H1 (cell line): ENCODE data around the gene CAMSAP1. TPM values are rescaled to one million over a fixed set of nuclear protein-coding genes. Genes with fewer than 3 reads are reported as not detected.

Experiments
- CTCF ChIA-PET: fragments of 300-600 bp; sonication (Branson Sonifier 250); formaldehyde crosslinking; loops from one replicate; lab custom pipeline; 2021; ENCODE audit not compliant: partially characterized antibody; lab: Charles Lee
- POLR2A ChIA-PET: fragments of 300-600 bp; sonication (Branson Sonifier 250); formaldehyde crosslinking; loops from one replicate; lab custom pipeline; 2021; ENCODE audit warnings: inconsistent platforms; ENCODE audit not compliant: partially characterized antibody; lab: Charles Lee
- DNase-seq, 2 experiments: peaks; one replicate each; pipeline versions ENCODE4 v3.0.0 to v3.0.0-alpha.2; 2010 to 2022; ENCODE audit warnings: low spot score in 2 of 2, low read depth in 1 of 2, mixed read lengths in 1 of 2
- FAIRE-seq: peaks from 2 replicates; lab custom pipeline; 2011; peaks lifted over from hg19 to GRCh38; lab: Jason Lieb, UNC
- H2AFZ ChIP-seq: 2 replicates; pipeline ENCODE4 v1.8.1; 2012; ENCODE audit warnings: low read length, inconsistent platforms
- H2AK5ac ChIP-seq: 2 replicates; pipeline ENCODE4 v1.6.1; 2013; ENCODE audit warnings: low read depth, low read length
- H2BK120ac ChIP-seq: replicated peaks from 2 replicates; pipeline ENCODE3; 2013; ENCODE audit warnings: low read depth, low read length, inconsistent platforms
- H2BK12ac ChIP-seq: 2 replicates; pipeline ENCODE4 v1.6.1; 2013; ENCODE audit warnings: low read depth, low read length
- H2BK15ac ChIP-seq: 2 replicates; pipeline ENCODE4 v1.6.1; 2013; ENCODE audit warnings: low read length
- H2BK20ac ChIP-seq: 2 replicates; pipeline ENCODE4 v1.6.1; 2013; ENCODE audit warnings: low read length
- H2BK5ac ChIP-seq: 2 replicates; pipeline ENCODE4 v1.6.1; 2013; ENCODE audit warnings: low read depth, low read length
- H3K14ac ChIP-seq: 2 replicates; pipeline ENCODE4 v1.6.1; 2013; ENCODE audit warnings: inconsistent platforms; ENCODE audit not compliant: insufficient read length
- H3K18ac ChIP-seq: 2 replicates; pipeline ENCODE4 v1.6.1; 2013; ENCODE audit warnings: low read length; ENCODE audit errors: extremely low read depth
- H3K23ac ChIP-seq: 2 replicates; pipeline ENCODE4 v1.6.1; 2013; ENCODE audit warnings: inconsistent platforms; ENCODE audit not compliant: insufficient read length
- H3K23me2 ChIP-seq: 2 replicates; pipeline ENCODE4 v1.6.1; 2013; ENCODE audit warnings: low read depth, low read length
- H3K27ac ChIP-seq: 2 replicates; pipeline ENCODE4 v1.6.1; 2011; ENCODE audit warnings: low read depth, low read length, inconsistent platforms
- H3K27me3 ChIP-seq, 4 experiments: replicated peaks in 1 of 4; 1 replicate in 1 of 4; 2 replicates in 3 of 4; pipeline versions ENCODE4 v1.6.1 to v1.8.1; 2011 to 2013; ENCODE audit warnings: low read length in 3 of 4, mild to moderate bottlenecking in 3 of 4, inconsistent platforms in 2 of 4, mixed read lengths in 2 of 4, moderate library complexity in 1 of 4; ENCODE audit not compliant: control insufficient read depth in 3 of 4, insufficient read depth in 3 of 4; ENCODE audit errors: extremely low read depth in 1 of 4
- H3K36me3 ChIP-seq, 4 experiments: 2 replicates each; pipeline versions ENCODE4 v1.6.1 to v1.8.1; 2011 to 2013; ENCODE audit warnings: mild to moderate bottlenecking in 4 of 4, low read length in 3 of 4, moderate library complexity in 2 of 4, control low read depth in 1 of 4, inconsistent platforms in 1 of 4; ENCODE audit not compliant: insufficient read depth in 4 of 4, control insufficient read depth in 2 of 4
- H3K4ac ChIP-seq: replicated peaks from 2 replicates; pipeline ENCODE3; 2013; ENCODE audit warnings: low read length, low read depth, mixed read lengths, inconsistent platforms; ENCODE audit not compliant: insufficient read length
- H3K4me1 ChIP-seq, 4 experiments: replicated peaks in 1 of 4; 1 replicate in 1 of 4; 2 replicates in 3 of 4; pipeline versions ENCODE4 v1.6.1 to v1.8.1; 2011 to 2013; ENCODE audit warnings: low read length in 3 of 4, inconsistent platforms in 2 of 4, mixed read lengths in 1 of 4; ENCODE audit not compliant: insufficient read depth in 4 of 4, control insufficient read depth in 3 of 4
- H3K4me2 ChIP-seq, 2 experiments: 2 replicates each; pipeline versions ENCODE4 v1.6.1 to v1.8.1; 2011 to 2013; ENCODE audit warnings: low read depth in 2 of 2, low read length in 2 of 2, control low read depth in 1 of 2, inconsistent platforms in 1 of 2, mild to moderate bottlenecking in 1 of 2; ENCODE audit not compliant: insufficient read depth in 1 of 2
- H3K4me3 ChIP-seq, 4 experiments: fragments of 200-600, 300-600 bp in 1 of 4; sonication (generic), shearing (Covaris generic), sonication (Bioruptor Twin) in 1 of 4; 2 replicates each; pipeline versions ENCODE4 v1.5.1 to v1.8.1; 2011 to 2016; ENCODE audit warnings: low read length in 4 of 4, low read depth in 3 of 4, control low read depth in 2 of 4, inconsistent platforms in 2 of 4, mild to moderate bottlenecking in 2 of 4, mixed read lengths in 1 of 4, moderate library complexity in 1 of 4; ENCODE audit not compliant: insufficient read depth in 2 of 4; ENCODE audit errors: extremely low read depth in 1 of 4
- H3K56ac ChIP-seq: replicated peaks from 2 replicates; pipeline ENCODE3; 2013; ENCODE audit warnings: low read depth, mild to moderate bottlenecking, mixed read lengths, low read length, inconsistent platforms; ENCODE audit not compliant: insufficient read length
- H3K79me1 ChIP-seq: 2 replicates; pipeline ENCODE4 v1.6.1; 2013; ENCODE audit warnings: low read depth, low read length, control low read depth
- H3K79me2 ChIP-seq, 2 experiments: 2 replicates each; pipeline versions ENCODE4 v1.6.1 to v1.8.1; 2012 to 2013; ENCODE audit warnings: low read length in 2 of 2, mild to moderate bottlenecking in 2 of 2, inconsistent platforms in 1 of 2; ENCODE audit not compliant: insufficient read depth in 2 of 2, control insufficient read depth in 1 of 2
- H3K9ac ChIP-seq, 4 experiments: replicated peaks in 1 of 4; 1 replicate in 1 of 4; 2 replicates in 3 of 4; pipeline versions ENCODE4 v1.6.1 to v1.8.1; 2011 to 2013; ENCODE audit warnings: low read depth in 3 of 4, low read length in 3 of 4, control low read depth in 2 of 4, mild to moderate bottlenecking in 2 of 4, moderate library complexity in 2 of 4, inconsistent platforms in 1 of 4; ENCODE audit errors: extremely low read depth in 1 of 4
- H3K9me3 ChIP-seq, 2 experiments: 2 replicates each; pipeline versions ENCODE4 v1.6.1 to v1.8.1; 2012 to 2013; ENCODE audit warnings: mild to moderate bottlenecking in 2 of 2, moderate library complexity in 2 of 2, control low read depth in 1 of 2, inconsistent platforms in 1 of 2, low read depth in 1 of 2, low read length in 1 of 2, mixed read lengths in 1 of 2; ENCODE audit not compliant: insufficient read depth in 2 of 2
- H4K20me1 ChIP-seq, 2 experiments: replicated peaks in 1 of 2; 2 replicates each; pipeline versions ENCODE3 to v1.8.1; 2011 to 2013; ENCODE audit warnings: inconsistent platforms in 2 of 2, low read length in 2 of 2, mild to moderate bottlenecking in 1 of 2; ENCODE audit not compliant: insufficient read depth in 2 of 2, control insufficient read depth in 1 of 2
- H4K5ac ChIP-seq: 2 replicates; pipeline ENCODE4 v1.6.1; 2013; ENCODE audit warnings: low read length, low read depth, mixed read lengths, inconsistent platforms; ENCODE audit not compliant: insufficient read length
- H4K8ac ChIP-seq: 2 replicates; pipeline ENCODE4 v1.8.0; 2013; ENCODE audit warnings: mild to moderate bottlenecking, moderate library complexity, low read length, inconsistent platforms; ENCODE audit not compliant: insufficient read depth; ENCODE audit errors: extremely low read depth
- H4K91ac ChIP-seq: replicated peaks from 2 replicates; pipeline ENCODE3; 2013; ENCODE audit warnings: low read length, mixed read lengths, inconsistent platforms; ENCODE audit not compliant: insufficient read length
- CHD1 ChIP-seq: IDR thresholded peaks from 2 replicates; pipeline ENCODE4 v1.6.1; 2012; ENCODE audit warnings: low read depth, low read length, improper control_type of control experiment
- SRF ChIP-seq: IDR thresholded peaks from 2 replicates; pipeline ENCODE4 v1.6.1; 2011; ENCODE audit warnings: mild to moderate bottlenecking, low read depth, low read length, moderate library complexity
- USF2 ChIP-seq: IDR thresholded peaks from 2 replicates; pipeline ENCODE4 v1.6.1; 2011; ENCODE audit warnings: low read length, improper control_type of control experiment
- YY1 ChIP-seq: IDR thresholded peaks from 2 replicates; pipeline ENCODE4 v1.6.1; 2011; ENCODE audit warnings: low read depth, mild to moderate bottlenecking, low read length
- WGBS, 2 experiments: shearing (Covaris generic) in 1 of 2; methylation state at CpG; one replicate each; pipeline versions ENCODE4 v1.1.6 to v1.1.7; 2013 to 2015; ENCODE audit warnings: low lambda C conversion rate in 2 of 2, mixed read lengths in 2 of 2, inconsistent platforms in 1 of 2, low coverage in 1 of 2, missing lambda C conversion rate in 1 of 2; ENCODE audit not compliant: insufficient replicate concordance in 2 of 2, insufficient coverage in 1 of 2, insufficient read length in 1 of 2; ENCODE audit errors: extremely low coverage in 1 of 2, missing lambda C conversion rate in 1 of 2; 5-methylcytosine and 5-hydroxymethylcytosine counted together
- polyA plus RNA-seq, 7 experiments: library from polyadenylated mRNA; depleted of rRNA in 3 of 7; stranded (reverse) in 5 of 7; unstranded in 2 of 7; fragments of >200 nt in 5 of 7; fragments of 200-250 nt in 2 of 7; gene quantifications; 1 replicate in 5 of 7; 2 replicates in 1 of 7; 4 replicates in 1 of 7; pipeline versions ENCODE4 v1.2.1 to v1.2.3, GENCODE V29; 2011 to 2013; ENCODE audit warnings: missing spikeins in 2 of 7, mixed read lengths in 2 of 7
- total RNA-seq: library from RNA; stranded (reverse); fragmentation: NEBNext Ultra II Directional; extraction: Animal tissue kit (Norgen Biotek cat#: 25700); gene quantifications from 2 replicates; pipeline ENCODE4 v1.2.1, GENCODE V29; 2021

Gene CAMSAP1
- total and polyA plus RNA-seq, 2 of the 8 experiments (the other 6 are each of a cell fraction or from before 2014, with no cell fraction given), result 13.4 to 44.0 TPM

- no peaks in the 10 kb centered on the region for H3K79me2 ChIP-seq
- no peaks in the 10 kb centered on the region for H3K79me1 ChIP-seq
- H2BK15ac ChIP-seq, result no peak overlapping the region
- no peak overlapping the region for H3K56ac ChIP-seq
- CTCF ChIA-PET, result interaction anchor here (1.0 to 2.6 kb wide), 4 partner anchors 27 to 197 kb away, joined by 3 to 15 read pairs (median 4); no protein-coding TSS in a partner anchor
- no peak overlapping the region for H3K9ac ChIP-seq
- no peak overlapping the region for H2BK12ac ChIP-seq
- H2BK120ac ChIP-seq, result no peak overlapping the region
- H3K23me2 ChIP-seq, result no peaks in the 10 kb centered on the region
- DNase-seq (no peak), FAIRE-seq (no peak)
- no peaks in the 10 kb centered on the region for H3K36me3 ChIP-seq
- no peaks in the 10 kb centered on the region for H3K27me3 ChIP-seq
- no peak overlapping the region for H2BK20ac ChIP-seq
- H3K27ac ChIP-seq, result no peak overlapping the region
- no peak overlapping the region for H3K4ac ChIP-seq
- no peak overlapping the region for H3K4me2 ChIP-seq
- no peak overlapping the region for H3K4me3 ChIP-seq
- no peaks in the 10 kb centered on the region; a peak in 1 of 7 replicates for H3K4me1 ChIP-seq
- no peak overlapping the region for H2AK5ac ChIP-seq
- H4K20me1 ChIP-seq, result no peaks in the 10 kb centered on the region
- H4K5ac ChIP-seq, result no peak overlapping the region
- no peak overlapping the region for H3K14ac ChIP-seq
- H4K8ac ChIP-seq, result no peak overlapping the region
- no peaks in the 10 kb centered on the region for H3K9me3 ChIP-seq
- H3K18ac ChIP-seq, result no peak overlapping the region
- 85% methylated on average over 15 of the region's 16 CpGs; no CpG with 5 or more reads in 1 of the 2 experiments for WGBS, 2 experiments
- POLR2A ChIA-PET, result interaction anchor here (1.0 kb wide), 1 partner anchor 75 kb away, joined by 3 read pairs; no protein-coding TSS in a partner anchor
- H4K91ac ChIP-seq, result no peak overlapping the region
- no peak overlapping the region for H2AFZ ChIP-seq
- H3K23ac ChIP-seq, result no peak overlapping the region
- H2BK5ac ChIP-seq, result no peak overlapping the region
- no peak for TF ChIP-seq CHD1
- no peak for TF ChIP-seq YY1
- no peak for TF ChIP-seq SRF
- no peak for TF ChIP-seq USF2
Observed at GRCh38 chr9:135793221-135794056, 113.9 kb downstream of the CAMSAP1 start.
